DND-41 (cell line): Measurements from ENCODE around the gene AK1.

Source experiments
- ATAC-seq: fragments of 200-7000 bp; cut with Tn5 transposase; 3 replicates; pipeline ENCODE4 v1.9.1; 2021; ENCODE audit warnings: low read depth; ENCODE audit not compliant: insufficient read depth
- DNase-seq: peaks from one replicate; pipeline ENCODE4 v3.0.0-alpha.2; 2020
- H2AFZ ChIP-seq: 2 replicates; pipeline ENCODE4 v1.6.0; 2012; ENCODE audit warnings: low read depth, low read length
- H3K27ac ChIP-seq: 2 replicates; pipeline ENCODE4 v1.5.1; 2012; ENCODE audit warnings: low read length, inconsistent platforms
- H3K27me3 ChIP-seq: fragments of 200-600 bp; sonication (generic); 2 replicates; pipeline ENCODE4 v1.6.0; 2012; ENCODE audit warnings: low read length, mild to moderate bottlenecking, inconsistent platforms; ENCODE audit not compliant: insufficient read depth, poor library complexity
- H3K36me3 ChIP-seq: 2 replicates; pipeline ENCODE4 v1.5.1; 2012; ENCODE audit warnings: low read length, inconsistent platforms; ENCODE audit not compliant: insufficient read depth
- H3K4me1 ChIP-seq: 2 replicates; pipeline ENCODE4 v1.5.1; 2012; ENCODE audit warnings: mild to moderate bottlenecking, low read length; ENCODE audit not compliant: insufficient read depth
- H3K4me2 ChIP-seq: 2 replicates; pipeline ENCODE4 v1.6.0; 2012; ENCODE audit warnings: mild to moderate bottlenecking, moderate library complexity, low read length, inconsistent platforms; ENCODE audit not compliant: insufficient read depth
- H3K4me3 ChIP-seq, 2 experiments: fragments of 200-600 bp in 1 of 2; shearing (Covaris generic) in 1 of 2; 2 replicates each; pipeline ENCODE4 v1.5.1; 2012 to 2016; ENCODE audit warnings: inconsistent platforms in 2 of 2, low read length in 2 of 2, mild to moderate bottlenecking in 2 of 2, low read depth in 1 of 2, moderate library complexity in 1 of 2
- H3K79me2 ChIP-seq: 2 replicates; pipeline ENCODE4 v1.6.0; 2012; ENCODE audit warnings: low read length, inconsistent platforms; ENCODE audit not compliant: insufficient read depth
- H3K9ac ChIP-seq: 2 replicates; pipeline ENCODE4 v1.6.0; 2012; ENCODE audit warnings: low read depth, mild to moderate bottlenecking, inconsistent platforms, low read length, moderate library complexity
- H3K9me3 ChIP-seq: 2 replicates; pipeline ENCODE4 v1.5.1; 2012; ENCODE audit warnings: low read length, moderate library complexity, mild to moderate bottlenecking, inconsistent platforms; ENCODE audit not compliant: insufficient read depth, severe bottlenecking
- H4K20me1 ChIP-seq: 2 replicates; pipeline ENCODE4 v1.6.0; 2012; ENCODE audit warnings: low read length; ENCODE audit not compliant: insufficient read depth
- EZH2 ChIP-seq: IDR thresholded peaks from 3 replicates; pipeline ENCODE4 v1.6.1; 2012; ENCODE audit warnings: borderline replicate concordance, low read depth, mild to moderate bottlenecking, moderate library complexity, low read length, inconsistent platforms; ENCODE audit not compliant: severe bottlenecking
- TF ChIP-seq, protein P1 (sequence below): IDR thresholded peaks from 2 replicates; pipeline ENCODE4 v1.5.1; 2012; ENCODE audit warnings: borderline replicate concordance, low read length, moderate library complexity, mild to moderate bottlenecking; ENCODE audit not compliant: poor library complexity, severe bottlenecking; ENCODE audit errors: extremely low read depth

AK1 gene

GRCh38 chr9:127904561-127905003 lies 27.1 kb upstream of the AK1 start:
- DNase-seq (no peak), ATAC-seq (no peak)
- Histone ChIP-seq H3K27me3 (no peaks in the 10 kb centered on the region), H3K4me1 (peaks cover 6% of the 10 kb centered on the region), H3K79me2 (no peaks in the 10 kb centered on the region), H3K4me3 (no peak overlapping the region), H3K27ac (no peak overlapping the region), H3K4me2 (no peak overlapping the region), H3K36me3 (no peaks in the 10 kb centered on the region), H4K20me1 (no peaks in the 10 kb centered on the region), H3K9me3 (no peaks in the 10 kb centered on the region), H2AFZ (no peak overlapping the region), H3K9ac (no peak overlapping the region)
- TF ChIP-seq, protein P1, sequence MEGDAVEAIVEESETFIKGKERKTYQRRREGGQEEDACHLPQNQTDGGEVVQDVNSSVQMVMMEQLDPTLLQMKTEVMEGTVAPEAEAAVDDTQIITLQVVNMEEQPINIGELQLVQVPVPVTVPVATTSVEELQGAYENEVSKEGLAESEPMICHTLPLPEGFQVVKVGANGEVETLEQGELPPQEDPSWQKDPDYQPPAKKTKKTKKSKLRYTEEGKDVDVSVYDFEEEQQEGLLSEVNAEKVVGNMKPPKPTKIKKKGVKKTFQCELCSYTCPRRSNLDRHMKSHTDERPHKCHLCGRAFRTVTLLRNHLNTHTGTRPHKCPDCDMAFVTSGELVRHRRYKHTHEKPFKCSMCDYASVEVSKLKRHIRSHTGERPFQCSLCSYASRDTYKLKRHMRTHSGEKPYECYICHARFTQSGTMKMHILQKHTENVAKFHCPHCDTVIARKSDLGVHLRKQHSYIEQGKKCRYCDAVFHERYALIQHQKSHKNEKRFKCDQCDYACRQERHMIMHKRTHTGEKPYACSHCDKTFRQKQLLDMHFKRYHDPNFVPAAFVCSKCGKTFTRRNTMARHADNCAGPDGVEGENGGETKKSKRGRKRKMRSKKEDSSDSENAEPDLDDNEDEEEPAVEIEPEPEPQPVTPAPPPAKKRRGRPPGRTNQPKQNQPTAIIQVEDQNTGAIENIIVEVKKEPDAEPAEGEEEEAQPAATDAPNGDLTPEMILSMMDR, result no peak
- TF ChIP-seq EZH2, result no peak

- ATAC-seq (no peak), DNase-seq (no peak)
- Histone ChIP-seq H3K4me3 (no peak overlapping the region), H3K27ac (no peak overlapping the region), H2AFZ (no peak overlapping the region), H3K27me3 (no peaks in the 10 kb centered on the region), H3K79me2 (no peaks in the 10 kb centered on the region), H4K20me1 (no peaks in the 10 kb centered on the region), H3K4me1 (peaks cover 10% of the 10 kb centered on the region), H3K9ac (no peak overlapping the region), H3K9me3 (no peaks in the 10 kb centered on the region), H3K4me2 (no peak overlapping the region), H3K36me3 (no peaks in the 10 kb centered on the region)
- no peak for TF ChIP-seq EZH2
- TF ChIP-seq, protein P1, result no peak
These were observed 26.3 kb upstream of the AK1 start for GRCh38 chr9:127903557-127904475.

GRCh38 chr9:127899128-127899943 lies 21.9 kb upstream of the AK1 start, which contains the start of gene ST6GALNAC6:
Gene ST6GALNAC6 (minus strand): TSS chr9:127899603. CDS start chr9:127897981, 1,622 bp downstream.
- Histone ChIP-seq H3K4me2 (peak within 1 kb of the TSS; percentile 96), H3K9me3 (peaks cover 10% of the 10 kb centered on the region), H3K4me1 (peaks cover 21% of the 10 kb centered on the region), H3K9ac (peak within 1 kb of the TSS; percentile 72), H4K20me1 (no peaks in the 10 kb centered on the region), H3K36me3 (peaks cover 24% of the 10 kb centered on the region), H3K4me3 (peak within 1 kb of the TSS; percentile 51 to 66; a peak in 3 of 4 replicates), H3K79me2 (0 out of 2 replicates have a peak, but pooled peaks cover 2% of the 10 kb centered on the region), H3K27ac (peak within 1 kb of the TSS; percentile 55), H2AFZ (peak within 1 kb of the TSS; percentile 99), H3K27me3 (no peaks in the 10 kb centered on the region)
- peak; percentile 66 for DNase-seq
- no peak for TF ChIP-seq EZH2
- TF ChIP-seq, protein P1, result peak; percentile 4
- peak; percentile 89 for ATAC-seq
